NB4 (cell line): ENCODE results near the gene SPTSSA.

Experiments
- DNase-seq: peaks from one replicate; pipeline ENCODE4 v3.0.0; 2010; ENCODE audit warnings: low read depth
- H3K4me3 ChIP-seq: one replicate; pipeline ENCODE4 v1.5.1; 2011; ENCODE audit warnings: mild to moderate bottlenecking, low read depth, low read length, moderate library complexity
- MYC ChIP-seq: IDR thresholded peaks from 2 replicates; pipeline ENCODE4 v1.6.1; 2011; ENCODE audit warnings: low read depth, low read length
- POLR2A ChIP-seq: IDR thresholded peaks from 2 replicates; pipeline ENCODE4 v1.6.1; 2011; ENCODE audit warnings: mild to moderate bottlenecking; ENCODE audit not compliant: insufficient read length; ENCODE audit errors: extremely low read depth
- TF ChIP-seq, protein P1 (sequence below): IDR thresholded peaks from 2 replicates; pipeline ENCODE4 v1.6.1; 2011; ENCODE audit warnings: low read depth, low read length
- TF ChIP-seq, protein P2 (sequence below): IDR thresholded peaks from one replicate; pipeline ENCODE4 v1.5.1; 2012; ENCODE audit warnings: low read depth, low read length

Gene SPTSSA

DNA sequence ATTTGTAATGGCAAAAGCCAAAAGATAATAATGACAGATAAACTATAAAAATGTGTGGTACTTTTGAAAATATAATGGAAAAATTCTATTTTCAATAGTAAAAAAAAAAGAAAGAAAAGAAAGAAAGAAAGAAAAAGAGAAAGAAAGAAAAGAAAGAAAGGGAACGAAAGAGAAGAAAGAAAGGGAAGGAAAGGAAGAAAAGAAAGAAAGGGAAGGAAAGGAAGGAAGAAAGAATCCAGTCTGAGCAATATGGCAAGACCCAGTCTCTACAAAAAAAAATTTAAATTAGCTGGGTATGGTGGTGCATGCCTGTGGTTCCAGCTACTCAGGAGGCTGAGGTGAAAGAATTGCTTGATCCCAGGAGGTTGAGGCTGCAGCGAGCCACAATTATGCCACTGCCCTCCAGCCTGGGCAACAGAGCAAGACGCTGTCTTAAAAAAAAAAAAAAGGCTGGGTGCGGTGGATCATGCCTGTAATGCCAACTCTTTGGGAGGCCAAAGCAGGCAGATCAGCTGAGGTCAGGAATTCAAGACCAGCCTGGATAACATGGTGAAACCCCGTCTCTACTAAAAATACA is 39.1 kb upstream of the SPTSSA start:
- TF ChIP-seq, protein P1, sequence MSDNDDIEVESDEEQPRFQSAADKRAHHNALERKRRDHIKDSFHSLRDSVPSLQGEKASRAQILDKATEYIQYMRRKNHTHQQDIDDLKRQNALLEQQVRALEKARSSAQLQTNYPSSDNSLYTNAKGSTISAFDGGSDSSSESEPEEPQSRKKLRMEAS: no peak
- TF ChIP-seq POLR2A (no peak), MYC (no peak)
- TF ChIP-seq, protein P2, sequence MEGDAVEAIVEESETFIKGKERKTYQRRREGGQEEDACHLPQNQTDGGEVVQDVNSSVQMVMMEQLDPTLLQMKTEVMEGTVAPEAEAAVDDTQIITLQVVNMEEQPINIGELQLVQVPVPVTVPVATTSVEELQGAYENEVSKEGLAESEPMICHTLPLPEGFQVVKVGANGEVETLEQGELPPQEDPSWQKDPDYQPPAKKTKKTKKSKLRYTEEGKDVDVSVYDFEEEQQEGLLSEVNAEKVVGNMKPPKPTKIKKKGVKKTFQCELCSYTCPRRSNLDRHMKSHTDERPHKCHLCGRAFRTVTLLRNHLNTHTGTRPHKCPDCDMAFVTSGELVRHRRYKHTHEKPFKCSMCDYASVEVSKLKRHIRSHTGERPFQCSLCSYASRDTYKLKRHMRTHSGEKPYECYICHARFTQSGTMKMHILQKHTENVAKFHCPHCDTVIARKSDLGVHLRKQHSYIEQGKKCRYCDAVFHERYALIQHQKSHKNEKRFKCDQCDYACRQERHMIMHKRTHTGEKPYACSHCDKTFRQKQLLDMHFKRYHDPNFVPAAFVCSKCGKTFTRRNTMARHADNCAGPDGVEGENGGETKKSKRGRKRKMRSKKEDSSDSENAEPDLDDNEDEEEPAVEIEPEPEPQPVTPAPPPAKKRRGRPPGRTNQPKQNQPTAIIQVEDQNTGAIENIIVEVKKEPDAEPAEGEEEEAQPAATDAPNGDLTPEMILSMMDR: no peak
- H3K4me3 ChIP-seq: no peak overlapping the region
- no peak for DNase-seq

DNA sequence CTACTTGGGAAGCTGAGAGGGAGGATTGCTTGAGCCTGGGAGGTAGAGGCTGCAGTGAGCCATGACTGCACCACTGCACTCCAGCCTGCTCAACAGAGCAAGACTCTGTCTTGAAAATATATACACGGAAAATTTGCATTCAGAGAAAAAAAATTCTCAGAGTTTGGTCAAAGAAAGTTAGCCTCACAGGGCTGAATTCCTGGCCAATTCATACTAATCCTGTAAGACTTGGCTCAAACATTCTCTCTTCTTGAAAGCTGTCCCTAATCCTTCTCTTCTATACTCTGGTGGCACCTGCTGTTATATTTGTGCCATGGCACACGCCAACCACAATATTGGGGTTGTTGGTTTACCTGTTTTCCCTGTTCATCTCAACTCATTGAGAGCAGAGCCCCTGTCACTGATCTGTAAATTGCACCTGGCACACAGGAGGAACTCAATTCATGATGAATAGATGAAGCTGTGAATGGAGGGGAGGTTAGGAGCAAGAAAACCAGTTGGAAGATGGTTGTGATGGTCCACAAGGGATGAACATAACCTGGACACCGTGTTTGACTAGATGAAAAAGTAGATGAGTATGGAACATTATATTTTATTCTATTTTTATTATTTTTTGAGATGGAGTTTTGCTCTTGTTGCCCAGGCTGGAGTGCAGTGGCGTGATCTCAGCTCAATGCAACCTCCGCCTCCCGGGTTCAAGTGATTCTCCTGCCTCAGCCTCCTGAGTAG is 36.8 kb upstream of the SPTSSA start:
- no peak for TF ChIP-seq MYC
- TF ChIP-seq POLR2A: no peak
- TF ChIP-seq, protein P2: peak; percentile 32
- H3K4me3 ChIP-seq: no peak overlapping the region
- peak; percentile 28 for DNase-seq

DNA sequence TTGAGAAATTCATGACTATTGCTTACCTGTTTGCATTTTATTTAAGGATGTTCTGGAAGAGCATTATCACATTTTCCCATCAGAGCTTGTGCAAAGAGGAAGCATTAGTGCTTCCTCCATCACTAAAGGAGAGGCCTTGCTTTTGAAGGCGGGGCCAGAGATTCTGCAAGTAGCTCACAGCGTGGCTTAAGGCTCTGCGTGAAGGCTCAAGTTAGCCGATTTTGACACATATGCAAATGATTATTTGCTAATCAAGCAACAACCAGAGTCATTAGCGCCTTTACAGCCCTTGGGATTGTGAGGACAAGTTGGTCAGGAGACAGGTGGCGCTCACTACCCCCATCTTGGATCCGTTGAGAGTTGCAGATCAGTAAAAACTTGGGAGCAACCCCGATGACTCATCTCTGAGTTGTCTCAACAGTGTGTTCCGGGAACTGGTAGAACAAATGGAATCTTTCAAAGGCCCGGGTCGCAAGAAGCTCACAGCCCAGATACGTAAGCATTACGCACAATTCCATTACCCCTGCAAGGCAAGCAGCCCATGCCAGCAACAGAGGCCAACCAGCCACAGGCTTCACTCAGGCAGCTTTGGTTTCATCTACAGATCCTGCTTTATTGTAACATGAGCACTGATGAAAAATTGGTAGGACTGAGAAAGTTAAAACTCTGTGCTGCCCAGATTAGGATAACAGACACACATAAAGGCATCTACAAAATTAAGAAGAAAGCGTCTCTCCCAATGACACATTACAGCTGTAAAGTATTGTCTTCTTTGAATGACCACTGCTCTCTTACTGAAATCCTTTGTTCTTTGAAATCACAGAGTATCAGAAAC is 34.9 kb upstream of the SPTSSA start:
- TF ChIP-seq MYC: no peak
- TF ChIP-seq, protein P1: no peak
- TF ChIP-seq POLR2A: no peak
- TF ChIP-seq, protein P2: no peak
- H3K4me3 ChIP-seq: no peak overlapping the region
- DNase-seq: peak; percentile 56

DNA sequence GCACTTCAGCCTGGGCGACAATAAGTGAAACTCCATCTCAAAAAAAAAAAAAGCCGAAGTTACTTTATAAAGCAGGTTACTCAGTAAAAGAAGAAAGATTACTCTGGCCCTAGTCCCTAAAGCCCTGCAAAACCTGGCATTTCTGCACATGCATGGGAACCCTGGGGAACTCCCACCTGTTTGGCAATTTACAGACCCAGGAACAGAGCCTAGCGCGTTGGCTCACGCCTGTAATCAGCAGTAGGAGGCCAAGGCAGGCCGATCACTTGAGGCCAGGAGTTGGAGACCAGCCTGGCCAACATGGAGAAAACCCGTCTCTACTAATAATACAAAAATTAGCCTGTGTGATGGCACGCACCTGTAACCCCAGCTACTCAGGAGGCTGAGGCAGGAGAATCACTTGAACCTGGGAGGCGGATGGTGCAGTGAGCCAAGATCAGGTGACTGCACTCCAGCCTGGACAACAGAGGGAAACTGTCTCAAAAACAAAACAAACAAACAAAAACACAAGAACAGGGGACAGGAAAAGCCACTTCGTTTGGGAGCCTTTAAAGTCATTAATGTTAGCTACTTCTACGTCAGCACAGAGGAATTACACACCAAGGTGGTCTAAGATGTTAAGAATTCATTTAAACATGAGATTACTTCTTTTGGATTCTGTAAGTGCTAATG is 34.1 kb upstream of the SPTSSA start:
- H3K4me3 ChIP-seq: no peak overlapping the region
- TF ChIP-seq, protein P2: no peak
- TF ChIP-seq, protein P1: no peak
- TF ChIP-seq MYC (no peak), POLR2A (no peak)
- no peak for DNase-seq

DNA sequence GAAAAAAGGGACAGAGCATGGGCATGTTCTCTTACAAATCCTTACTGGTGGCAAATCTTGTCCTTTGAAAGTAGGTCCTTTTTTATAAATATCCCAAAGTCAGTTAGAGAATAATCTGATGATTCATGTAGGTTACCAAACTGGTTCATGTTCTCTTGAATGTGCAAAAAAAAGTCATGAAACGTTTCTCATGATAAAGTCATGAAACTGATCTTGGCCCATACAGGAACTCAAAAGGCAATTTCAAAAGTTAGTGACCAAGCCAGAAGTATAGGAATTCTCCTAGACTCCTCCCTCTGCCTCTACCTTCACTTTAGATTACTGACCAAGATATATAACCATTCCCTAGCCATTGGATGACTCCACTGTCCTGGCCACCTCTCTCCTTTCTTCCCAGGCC is 27.3 kb upstream of the SPTSSA start:
- H3K4me3 ChIP-seq: no peak overlapping the region
- DNase-seq: no peak

More for the DNA sequence above, 27.3 kb upstream of the SPTSSA start:
- TF ChIP-seq POLR2A (no peak), MYC (no peak)
- TF ChIP-seq, protein P2: no peak
- TF ChIP-seq, protein P1: no peak
